Breast epithelium (tissue), 4 donors: Measurements from ENCODE around the gene LDB3. TPM values are rescaled to one million over a fixed set of nuclear protein-coding genes. Genes with fewer than 3 reads are reported as not detected.

ENCODE experiments used
- DNase-seq, 2 donors: peaks; one replicate each; pipeline ENCODE4 v3.0.0-alpha.2; 2019; ENCODE audit warnings: low spot score in 2 of 2
- H3K27ac ChIP-seq, 2 donors: fragments of 200-600 bp; sonication (generic) in 1 of 2; one replicate each; pipeline ENCODE4 v1.5.1; 2016 to 2019; ENCODE audit warnings: mild to moderate bottlenecking in 1 of 2
- H3K27me3 ChIP-seq, 2 donors: fragments of 200-600 bp; sonication (generic) in 1 of 2; one replicate each; pipeline versions ENCODE4 v1.5.1 to v1.6.0; 2017 to 2019; ENCODE audit warnings: control low read depth in 1 of 2, mild to moderate bottlenecking in 1 of 2
- H3K36me3 ChIP-seq: fragments of 200-600 bp; one replicate; pipeline ENCODE4 v1.5.1; 2019
- H3K4me1 ChIP-seq, 2 donors: fragments of 200-600 bp; sonication (generic); one replicate each; pipeline ENCODE4 v1.5.1; 2016 to 2019; ENCODE audit warnings: control low read depth in 1 of 2
- H3K4me3 ChIP-seq, 3 donors: fragments of 200-600 bp; sonication (generic); 1 replicate in 2 of 3; 2 replicates in 1 of 3; pipeline ENCODE4 v1.5.1; 2016 to 2019; ENCODE audit warnings: mild to moderate bottlenecking in 3 of 3, moderate library complexity in 2 of 3
- H3K9me3 ChIP-seq, 2 donors: fragments of 200-600 bp; sonication (generic) in 1 of 2; one replicate each; pipeline ENCODE4 v1.5.1; 2016 to 2019; ENCODE audit warnings: control low read depth in 1 of 2
- POLR2A ChIP-seq: fragments of 450-650 bp; IDR thresholded peaks from one replicate; pipeline ENCODE4 v1.6.1; 2016; ENCODE audit warnings: antibody characterized with exemption, mild to moderate bottlenecking, moderate library complexity
- POLR2AphosphoS5 ChIP-seq, 3 donors: sonication (generic); formaldehyde crosslinking; IDR thresholded peaks; one replicate each; pipeline ENCODE4 v1.6.1; 2017; ENCODE audit warnings: antibody characterized with exemption in 3 of 3
- intact Hi-C: fragments of 100-400 bp; cut with DNase I; formaldehyde crosslinking; loops from one replicate; pipeline ENCODE4 v1.15.1; 2023; ENCODE audit warnings: low total_unique reads
- total RNA-seq, 3 donors: library from RNA; depleted of rRNA; stranded (reverse); fragments of >200 nt; gene quantifications; one replicate each; pipeline ENCODE4 v1.1.0, GENCODE V29; 2016
- TF ChIP-seq, protein P1 (sequence below), 3 donors: fragments of 450-650 bp; IDR thresholded peaks; one replicate each; pipeline ENCODE4 v1.5.1; 2016 to 2017; ENCODE audit warnings: antibody characterized with exemption in 3 of 3, mild to moderate bottlenecking in 3 of 3, moderate library complexity in 3 of 3

LDB3 gene
- total RNA-seq, 3 donors from 2014 or later = 0.98 to 2.9 (median 1.3) TPM

DNA sequence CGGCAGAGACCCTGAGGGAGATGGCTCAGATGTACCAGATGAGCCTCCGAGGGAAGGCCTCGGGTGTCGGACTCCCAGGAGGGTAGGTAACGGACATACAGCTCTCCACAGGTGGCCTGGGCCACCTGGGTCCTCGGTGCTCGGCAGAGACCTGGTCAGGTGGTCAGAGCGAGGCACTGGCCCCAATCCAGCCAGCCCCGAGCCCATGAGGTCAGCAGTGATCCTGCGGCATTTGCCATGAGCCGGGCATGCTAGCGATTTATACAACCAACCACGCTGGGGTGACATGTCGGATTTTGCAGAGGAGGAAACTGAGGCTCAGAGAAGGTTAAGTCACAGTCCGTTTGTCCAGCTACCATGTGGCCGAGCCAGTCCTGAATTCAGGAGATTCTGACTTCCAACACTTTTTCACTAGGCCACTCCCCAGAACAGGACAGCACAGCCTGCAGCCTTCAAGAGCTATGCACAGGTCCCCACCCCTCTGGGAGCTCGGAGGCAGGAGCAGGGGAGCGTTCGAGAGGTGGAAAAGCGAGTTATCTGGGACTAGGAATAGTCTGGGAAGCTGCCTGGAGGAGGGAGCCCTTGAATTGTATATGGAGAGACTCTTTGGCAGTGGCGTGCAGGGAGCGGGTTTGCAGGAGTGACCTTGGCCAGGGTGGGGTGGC lies 13.5 kb downstream of the LDB3 start:
- no peak for DNase-seq
- Histone ChIP-seq H3K4me3 (no peak overlapping the region), H3K36me3 (no peaks in the 10 kb centered on the region), H3K4me1 (no peaks in the 10 kb centered on the region), H3K27ac (no peak overlapping the region), H3K27me3 (no peaks in the 10 kb centered on the region), H3K9me3 (no peaks in the 10 kb centered on the region)
- intact Hi-C loops = loop anchor here (10.0 kb wide), 1 partner anchor 223 kb away; no protein-coding TSS in a partner anchor
- TF ChIP-seq, protein P1, sequence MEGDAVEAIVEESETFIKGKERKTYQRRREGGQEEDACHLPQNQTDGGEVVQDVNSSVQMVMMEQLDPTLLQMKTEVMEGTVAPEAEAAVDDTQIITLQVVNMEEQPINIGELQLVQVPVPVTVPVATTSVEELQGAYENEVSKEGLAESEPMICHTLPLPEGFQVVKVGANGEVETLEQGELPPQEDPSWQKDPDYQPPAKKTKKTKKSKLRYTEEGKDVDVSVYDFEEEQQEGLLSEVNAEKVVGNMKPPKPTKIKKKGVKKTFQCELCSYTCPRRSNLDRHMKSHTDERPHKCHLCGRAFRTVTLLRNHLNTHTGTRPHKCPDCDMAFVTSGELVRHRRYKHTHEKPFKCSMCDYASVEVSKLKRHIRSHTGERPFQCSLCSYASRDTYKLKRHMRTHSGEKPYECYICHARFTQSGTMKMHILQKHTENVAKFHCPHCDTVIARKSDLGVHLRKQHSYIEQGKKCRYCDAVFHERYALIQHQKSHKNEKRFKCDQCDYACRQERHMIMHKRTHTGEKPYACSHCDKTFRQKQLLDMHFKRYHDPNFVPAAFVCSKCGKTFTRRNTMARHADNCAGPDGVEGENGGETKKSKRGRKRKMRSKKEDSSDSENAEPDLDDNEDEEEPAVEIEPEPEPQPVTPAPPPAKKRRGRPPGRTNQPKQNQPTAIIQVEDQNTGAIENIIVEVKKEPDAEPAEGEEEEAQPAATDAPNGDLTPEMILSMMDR (IDR thresholded peaks at IDR 0.05) = no peak
- no peak for TF ChIP-seq POLR2AphosphoS5 (IDR thresholded peaks at IDR 0.05)

DNA sequence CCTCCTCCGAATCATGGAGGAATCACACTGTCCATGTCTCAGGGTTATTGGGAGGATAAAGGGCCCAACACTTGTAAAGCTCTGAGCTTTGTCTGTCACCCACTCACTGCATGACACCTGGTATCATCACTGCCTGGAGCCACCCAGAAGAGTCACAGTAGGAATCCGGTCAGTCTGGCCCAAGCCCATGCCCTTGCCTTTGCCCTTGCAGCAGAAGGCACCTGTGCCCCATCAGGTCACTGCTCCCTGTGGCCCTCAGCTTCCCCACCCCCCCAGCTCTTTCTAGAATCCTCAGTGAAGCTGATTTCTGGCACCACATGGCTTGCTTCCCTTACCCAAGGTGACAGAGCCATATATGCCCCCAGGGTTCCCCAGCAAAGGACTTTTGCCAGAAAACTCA lies 14.4 kb downstream of the LDB3 start:
- no peaks in the 10 kb centered on the region for H3K27me3 ChIP-seq
- H3K27ac ChIP-seq = no peak overlapping the region
- H3K36me3 ChIP-seq = no peaks in the 10 kb centered on the region
- DNase-seq = no peak
- intact Hi-C loops = loop anchor here (10.0 kb wide), 1 partner anchor 222 kb away; no protein-coding TSS in a partner anchor
- no peaks in the 10 kb centered on the region for H3K4me1 ChIP-seq
- TF ChIP-seq POLR2A (no peak), POLR2AphosphoS5 (IDR thresholded peaks at IDR 0.05) (no peak)
- TF ChIP-seq, protein P1 (IDR thresholded peaks at IDR 0.05) = no peak
- no peak overlapping the region for H3K4me3 ChIP-seq
- H3K9me3 ChIP-seq = no peaks in the 10 kb centered on the region

DNA sequence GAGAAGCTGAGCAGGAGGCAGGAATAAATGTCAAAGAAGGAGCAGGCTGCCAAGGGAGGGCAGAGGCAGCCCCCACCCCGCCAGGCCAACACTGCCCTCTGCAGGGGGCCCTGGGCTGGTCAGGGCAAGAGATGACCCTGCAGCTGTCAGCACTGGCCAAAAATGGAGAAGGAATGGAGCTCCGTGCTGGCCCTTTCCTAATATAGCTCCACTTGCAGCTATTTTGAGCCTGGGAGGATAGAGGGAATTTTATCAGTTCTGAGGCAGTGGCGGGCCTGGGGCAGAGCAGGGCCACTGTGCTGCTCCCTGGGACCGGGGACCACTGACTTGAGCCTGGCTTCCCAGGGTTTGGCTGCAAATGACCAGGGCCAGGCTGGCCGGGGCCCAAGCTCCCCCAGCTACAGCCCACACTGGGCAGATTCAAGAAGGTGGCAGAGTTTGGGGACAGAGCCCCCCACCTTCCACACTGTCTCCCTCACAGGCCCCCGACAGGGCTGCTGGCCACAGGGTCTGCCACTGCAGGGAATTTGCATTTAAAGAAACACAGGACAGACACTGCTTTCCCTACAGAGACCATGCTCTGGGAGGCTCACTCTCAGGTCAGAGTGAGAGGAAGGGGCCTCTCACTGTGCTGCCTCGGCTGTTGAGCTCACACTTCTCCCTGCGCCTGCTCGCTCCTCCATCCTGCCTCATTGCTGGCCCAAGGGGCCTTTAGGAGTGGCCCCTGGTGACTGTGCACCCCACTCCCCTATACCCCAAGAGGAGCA lies 16.2 kb downstream of the LDB3 start:
- Histone ChIP-seq H3K4me1 (no peaks in the 10 kb centered on the region), H3K9me3 (no peaks in the 10 kb centered on the region), H3K27me3 (no peaks in the 10 kb centered on the region), H3K4me3 (no peak overlapping the region), H3K36me3 (no peaks in the 10 kb centered on the region), H3K27ac (peak overlapping the region in 1 of 2 donors; percentile 7)
- intact Hi-C loops = loop anchor here (10.0 kb wide), 1 partner anchor 220 kb away; no protein-coding TSS in a partner anchor
- TF ChIP-seq, protein P1 (IDR thresholded peaks at IDR 0.05) = no peak
- no peak for TF ChIP-seq POLR2AphosphoS5 (IDR thresholded peaks at IDR 0.05)
- no peak for TF ChIP-seq POLR2A
- DNase-seq = no peak

DNA sequence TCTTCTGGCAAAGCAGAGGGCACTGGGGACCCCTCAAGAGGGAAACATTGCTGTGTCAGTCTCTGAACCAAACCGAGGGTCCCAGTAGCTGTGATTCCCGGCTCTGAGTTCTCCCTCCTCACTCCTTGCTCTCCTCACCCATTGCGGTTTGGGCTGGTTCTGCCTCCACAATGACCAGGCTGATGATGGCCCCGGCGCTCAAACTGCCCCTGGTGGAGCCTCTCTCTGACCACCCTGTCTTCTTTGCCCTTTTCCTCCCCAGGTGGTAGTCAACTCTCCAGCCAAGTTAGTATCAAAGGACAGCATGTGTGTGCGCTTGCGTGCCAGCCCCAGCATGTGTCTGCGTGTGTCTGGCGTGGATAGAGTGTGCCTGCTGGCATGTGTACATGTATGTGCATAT lies 17.1 kb downstream of the LDB3 start:
- no peaks in the 10 kb centered on the region for H3K27me3 ChIP-seq
- no peaks in the 10 kb centered on the region for H3K4me1 ChIP-seq
- no peak for DNase-seq
- TF ChIP-seq POLR2AphosphoS5 (IDR thresholded peaks at IDR 0.05) = no peak
- TF ChIP-seq, protein P1 (IDR thresholded peaks at IDR 0.05) = no peak
- no peak for TF ChIP-seq POLR2A
- no peak overlapping the region for H3K27ac ChIP-seq
- H3K4me3 ChIP-seq = no peak overlapping the region
- H3K9me3 ChIP-seq = no peaks in the 10 kb centered on the region
- intact Hi-C loops = loop anchor here (10.0 kb wide), 1 partner anchor 219 kb away; no protein-coding TSS in a partner anchor
- H3K36me3 ChIP-seq = no peaks in the 10 kb centered on the region
